Ecto neural progenitor cell (in vitro differentiated cells): ENCODE data around the gene LRRC25.

ENCODE experiments used
- DNase-seq: peaks from one replicate; pipeline ENCODE4 v3.0.0-alpha.2; 2018; ENCODE audit warnings: low spot score

The LRRC25 gene

GRCh38 chr19:18345296-18345695, 52.1 kb downstream of the LRRC25 start:
- no peak for DNase-seq

- DNase-seq = no peak
Measured at GRCh38 chr19:18344582-18344950, 52.9 kb downstream of the LRRC25 start.

GRCh38 chr19:18342090-18342632, 55.3 kb downstream of the LRRC25 start:
- no peak for DNase-seq
